HepG2 (cell line): ENCODE data around the gene MAIP1. TPM values are rescaled to one million over a fixed set of nuclear protein-coding genes. Genes with fewer than 3 reads are reported as not detected.

Experiments used
- ATAC-seq: fragments of 200-7000 bp; cut with Tn5 transposase; 3 replicates; pipeline ENCODE4 v1.9.1; 2020; ENCODE audit warnings: mild to moderate bottlenecking, moderate library complexity
- BruUV-seq: library from RNA; stranded (reverse); fragments of 400-500 nt; replicated peaks from 2 replicates; lab custom pipeline; 2021; lab: Mats Ljungman, UMichigan
- CTCF ChIA-PET: fragments of 300-600 bp; formaldehyde crosslinking; extraction: SDS; loops from one replicate; lab custom pipeline; 2021; ENCODE audit warnings: low total read pairs, inconsistent platforms, low intra/inter-chr PET ratio; lab: Yijun Ruan, JAX
- POLR2A ChIA-PET: fragments of 350-600 bp; sonication (Branson Sonifier 250); formaldehyde crosslinking; loops from one replicate; lab custom pipeline; 2020; ENCODE audit warnings: antibody characterized with exemption, inconsistent platforms; lab: Yijun Ruan, JAX
- DNase-seq: peaks from one replicate; pipeline ENCODE4 v3.0.0-alpha.2; 2015; ENCODE audit warnings: low spot score
- FAIRE-seq: peaks from 3 replicates; lab custom pipeline; 2011; peaks lifted over from hg19 to GRCh38; lab: Jason Lieb, UNC
- H2AFZ ChIP-seq: one replicate; pipeline ENCODE4 v1.6.1; 2011; ENCODE audit warnings: low read length, inconsistent platforms
- H3K27ac ChIP-seq: fragments of 300-600 bp; 3 replicates; pipeline ENCODE4 v1.8.0; 2011; ENCODE audit warnings: mixed run types, mild to moderate bottlenecking, mixed read lengths, low read length, inconsistent platforms; ENCODE audit not compliant: insufficient read depth; ENCODE audit errors: extremely low read length
- H3K27me3 ChIP-seq, 2 experiments: fragments of 200-600 bp in 1 of 2; 2 replicates in 1 of 2; 3 replicates in 1 of 2; pipeline versions ENCODE4 v1.6.0 to v1.8.0; 2011; ENCODE audit warnings: low read length in 2 of 2, mild to moderate bottlenecking in 2 of 2, moderate library complexity in 2 of 2, inconsistent platforms in 1 of 2; ENCODE audit not compliant: insufficient read depth in 2 of 2, control insufficient read depth in 1 of 2
- H3K36me3 ChIP-seq, 2 experiments: fragments of 200-600 bp in 1 of 2; replicated peaks in 1 of 2; 2 replicates in 1 of 2; 3 replicates in 1 of 2; pipeline versions ENCODE4 v1.5.1 to v1.8.0; 2011; ENCODE audit warnings: low read length in 2 of 2, inconsistent platforms in 1 of 2; ENCODE audit not compliant: insufficient read depth in 2 of 2, control insufficient read depth in 1 of 2
- H3K4me1 ChIP-seq: 2 replicates; pipeline ENCODE4 v1.5.1; 2012; ENCODE audit warnings: low read length, inconsistent platforms; ENCODE audit not compliant: insufficient read depth
- H3K4me2 ChIP-seq: 2 replicates; pipeline ENCODE4 v1.6.0; 2011; ENCODE audit warnings: low read depth, low read length, inconsistent platforms
- H3K4me3 ChIP-seq, 3 experiments: fragments of 200-600 bp in 1 of 3; sonication (generic), shearing (Covaris generic) in 1 of 3; replicated peaks in 1 of 3; 2 replicates each; pipeline ENCODE4 v1.5.1; 2011 to 2016; ENCODE audit warnings: low read length in 3 of 3, inconsistent platforms in 2 of 3, low read depth in 2 of 3, mild to moderate bottlenecking in 2 of 3, control low read depth in 1 of 3, mixed read lengths in 1 of 3; ENCODE audit not compliant: insufficient read depth in 1 of 3
- H3K79me2 ChIP-seq: one replicate; pipeline ENCODE4 v1.6.1; 2011; ENCODE audit warnings: low read length, inconsistent platforms; ENCODE audit not compliant: insufficient read depth
- H3K9ac ChIP-seq: 2 replicates; pipeline ENCODE4 v1.6.0; 2011; ENCODE audit warnings: mild to moderate bottlenecking, low read depth, low read length, inconsistent platforms; ENCODE audit not compliant: insufficient read depth
- H3K9me3 ChIP-seq: 2 replicates; pipeline ENCODE4 v1.5.1; 2012; ENCODE audit warnings: mild to moderate bottlenecking, low read length
- H4K20me1 ChIP-seq: 2 replicates; pipeline ENCODE4 v1.6.0; 2011; ENCODE audit warnings: inconsistent platforms, mild to moderate bottlenecking, low read length, moderate library complexity; ENCODE audit not compliant: insufficient read depth
- CBFB ChIP-seq: sonication (generic); formaldehyde crosslinking; IDR thresholded peaks from 2 replicates; pipeline ENCODE4 v1.4.0; 2020; ENCODE audit warnings: missing genetic modification reagents
- CHCHD3 ChIP-seq: sonication (generic); formaldehyde crosslinking; IDR thresholded peaks from 2 replicates; pipeline ENCODE4 v1.8.0; 2022; ENCODE audit warnings: mild to moderate bottlenecking, missing genetic modification reagents, moderate library complexity
- ELF1 ChIP-seq: sonication (generic); formaldehyde crosslinking; IDR thresholded peaks from 2 replicates; pipeline ENCODE4 v1.4.0; 2020; ENCODE audit warnings: missing genetic modification reagents
- GATAD2A ChIP-seq: IDR thresholded peaks from 2 replicates; pipeline ENCODE4 v1.6.1; 2016
- HMGXB4 ChIP-seq, 2 experiments: sonication (generic) in 1 of 2; formaldehyde crosslinking in 1 of 2; IDR thresholded peaks; 2 replicates each; pipeline versions ENCODE4 v1.4.0 to v1.6.1; 2018 to 2020; ENCODE audit warnings: missing genetic modification reagents in 2 of 2, borderline replicate concordance in 1 of 2, low read depth in 1 of 2, mild to moderate bottlenecking in 1 of 2, missing biosample characterization in 1 of 2
- MED13 ChIP-seq: sonication (generic); formaldehyde crosslinking; IDR thresholded peaks from 2 replicates; pipeline ENCODE4 v1.5.0; 2020; ENCODE audit warnings: missing genetic modification reagents
- MXD4 ChIP-seq: IDR thresholded peaks from 2 replicates; pipeline ENCODE4 v1.6.1; 2016; ENCODE audit warnings: mild to moderate bottlenecking, missing biosample characterization, missing genetic modification reagents
- NFIB ChIP-seq: sonication (generic); formaldehyde crosslinking; IDR thresholded peaks from 2 replicates; pipeline ENCODE4 v1.9.0; 2021; ENCODE audit warnings: missing genetic modification reagents, mild to moderate bottlenecking, borderline replicate concordance
- POLR2AphosphoS5 ChIP-seq: IDR thresholded peaks from 2 replicates; pipeline ENCODE4 v1.6.1; 2012; ENCODE audit warnings: low read depth, low read length
- RORA ChIP-seq: sonication (generic); formaldehyde crosslinking; IDR thresholded peaks from 2 replicates; pipeline ENCODE4 v1.5.0; 2020; ENCODE audit warnings: mild to moderate bottlenecking, missing genetic modification reagents, moderate library complexity
- SALL2 ChIP-seq: sonication (generic); formaldehyde crosslinking; IDR thresholded peaks from 2 replicates; pipeline ENCODE4 v1.8.1; 2023; ENCODE audit warnings: mild to moderate bottlenecking, missing genetic modification reagents, inconsistent platforms
- SCMH1 ChIP-seq: sonication (generic); formaldehyde crosslinking; IDR thresholded peaks from 2 replicates; pipeline ENCODE4 v1.9.0; 2021; ENCODE audit warnings: missing genetic modification reagents, mild to moderate bottlenecking, borderline replicate concordance
- SKI ChIP-seq: fragments of 450-650 bp; IDR thresholded peaks from one replicate; pipeline ENCODE4 v1.6.1; 2018; ENCODE audit warnings: mild to moderate bottlenecking; ENCODE audit not compliant: partially characterized antibody
- TMF1 ChIP-seq: sonication (generic); formaldehyde crosslinking; IDR thresholded peaks from 2 replicates; pipeline ENCODE4 v1.8.1; 2022; ENCODE audit warnings: low read depth, missing genetic modification reagents
- ZNF75D ChIP-seq: sonication (generic); formaldehyde crosslinking; IDR thresholded peaks from 2 replicates; pipeline ENCODE4 v1.8.1; 2023; ENCODE audit warnings: missing genetic modification reagents, mild to moderate bottlenecking, borderline replicate concordance
- WGBS: methylation state at CpG from one replicate; pipeline ENCODE4 v1.1.6; 2017; ENCODE audit warnings: low lambda C conversion rate; 5-methylcytosine and 5-hydroxymethylcytosine counted together
- in situ Hi-C: cut with HindIII; loops from 2 replicates; pipeline ENCODE4 v1.10.0; 2017; ENCODE audit warnings: low pct_unique_long_range_greater_than_20kb; ENCODE audit not compliant: extremely low pct_ligation_motif_present
- intact Hi-C: fragments of 100-400 bp; cut with micrococcal nuclease; formaldehyde crosslinking; loops from one replicate; pipeline ENCODE4 v1.10.0; 2022; ENCODE audit not compliant: unreplicated experiment
- polyA plus RNA-seq, 8 experiments: library from polyadenylated mRNA; depleted of rRNA in 3 of 8; stranded (reverse) in 7 of 8; unstranded in 1 of 8; fragments of >200 nt; fragmentation: Illumina TruSeq in 4 of 8; extraction: Trizol in 4 of 8; gene quantifications; 2 replicates each; pipeline versions ENCODE4 v1.2.1 to v1.2.3, GENCODE V29; 2011 to 2016; ENCODE audit warnings: low read depth in 4 of 8, missing spikeins in 1 of 8, mixed read lengths in 1 of 8; ENCODE audit not compliant: insufficient read depth in 1 of 8
- total RNA-seq, 5 experiments: library from RNA; depleted of rRNA; stranded (reverse); fragments of >200 nt; fragmentation: Illumina TruSeq; extraction: Trizol; gene quantifications; 2 replicates each; pipeline ENCODE4 v1.2.3, GENCODE V29; 2016; ENCODE audit warnings: low read depth in 1 of 5
- TF ChIP-seq, protein P1 (sequence below): sonication (generic); formaldehyde crosslinking; conservative IDR thresholded peaks from 2 replicates; pipeline ENCODE4 v1.4.0; 2020; ENCODE audit warnings: missing genetic modification reagents

The MAIP1 gene
- total and polyA plus RNA-seq, 2 of the 13 experiments (the other 11 are each of a cell fraction or from before 2014, with no cell fraction given): 22.3 to 72.9 TPM

GRCh38 chr2:199926806-199927205 is 28.6 kb upstream of the MAIP1 start:
- no peak for ATAC-seq
- in situ Hi-C loops: no loop called here
- no peak overlapping the region for H3K9ac ChIP-seq
- TF ChIP-seq RORA (CRISPR knock-in tag) (no peak), POLR2AphosphoS5 (no peak)
- TF ChIP-seq, all 625 proteins: peak for 0
- no TSS peak for BruUV-seq
- no peaks in the 10 kb centered on the region for H4K20me1 ChIP-seq
- H2AFZ ChIP-seq: no peak overlapping the region
- peaks cover 24% of the 10 kb centered on the region for H3K79me2 ChIP-seq
- peaks cover 5 to 38% of the 10 kb centered on the region in 2 experiments for H3K36me3 ChIP-seq
- 96% methylated on average over 1 of the region's 1 CpG for WGBS
- intact Hi-C loops: no loop called here
- H3K9me3 ChIP-seq: no peaks in the 10 kb centered on the region
- no peaks in the 10 kb centered on the region for H3K4me1 ChIP-seq
- H3K4me3 ChIP-seq: no peak overlapping the region
- FAIRE-seq (no peak), DNase-seq (no peak)
- H3K27ac ChIP-seq: no peak overlapping the region
- ChIA-PET POLR2A (no interaction called here), CTCF (no interaction called here)
- no peak overlapping the region for H3K4me2 ChIP-seq
- no peaks in the 10 kb centered on the region for H3K27me3 ChIP-seq

GRCh38 chr2:199928226-199928625 is 27.2 kb upstream of the MAIP1 start:
- intact Hi-C loops: no loop called here
- FAIRE-seq (peak; percentile 26), ATAC-seq (no peak), DNase-seq (no peak)
- Histone ChIP-seq H2AFZ (no peak overlapping the region), H3K9ac (no peak overlapping the region), H3K4me2 (no peak overlapping the region), H4K20me1 (no peaks in the 10 kb centered on the region), H3K79me2 (peaks cover 15% of the 10 kb centered on the region)
- CTCF ChIA-PET: no interaction called here
- TF ChIP-seq SCMH1 (CRISPR knock-in tag) (no peak), SKI (no peak), TMF1 (no peak), ELF1 (CRISPR knock-in tag) (no peak), MED13 (no peak), NFIB (CRISPR knock-in tag) (no peak), CBFB (CRISPR knock-in tag) (no peak), HMGXB4 (CRISPR knock-in tag; IDR thresholded peaks at IDR 0.05; ENCODE audit: borderline replicate concordance in 1 of 2, low read depth in 1 of 2) (no peak), SALL2 (no peak), MXD4 (CRISPR knock-in tag) (no peak), GATAD2A (CRISPR knock-in tag) (no peak), ZNF75D (no peak), CHCHD3 (no peak)
- TF ChIP-seq, protein P1, sequence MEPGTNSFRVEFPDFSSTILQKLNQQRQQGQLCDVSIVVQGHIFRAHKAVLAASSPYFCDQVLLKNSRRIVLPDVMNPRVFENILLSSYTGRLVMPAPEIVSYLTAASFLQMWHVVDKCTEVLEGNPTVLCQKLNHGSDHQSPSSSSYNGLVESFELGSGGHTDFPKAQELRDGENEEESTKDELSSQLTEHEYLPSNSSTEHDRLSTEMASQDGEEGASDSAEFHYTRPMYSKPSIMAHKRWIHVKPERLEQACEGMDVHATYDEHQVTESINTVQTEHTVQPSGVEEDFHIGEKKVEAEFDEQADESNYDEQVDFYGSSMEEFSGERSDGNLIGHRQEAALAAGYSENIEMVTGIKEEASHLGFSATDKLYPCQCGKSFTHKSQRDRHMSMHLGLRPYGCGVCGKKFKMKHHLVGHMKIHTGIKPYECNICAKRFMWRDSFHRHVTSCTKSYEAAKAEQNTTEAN (CRISPR knock-in tag): no peak
- TF ChIP-seq, all 625 proteins: peak for 0
- WGBS: 97% methylated on average over 2 of the region's 2 CpGs
- Histone ChIP-seq H3K27me3 (no peaks in the 10 kb centered on the region), H3K4me3 (no peak overlapping the region), H3K9me3 (no peaks in the 10 kb centered on the region), H3K27ac (no peak overlapping the region), H3K36me3 (peaks cover 2 to 41% of the 10 kb centered on the region in 2 experiments), H3K4me1 (no peaks in the 10 kb centered on the region)
- no TSS peak for BruUV-seq
- in situ Hi-C loops: no loop called here
- POLR2A ChIA-PET: no interaction called here
